Stomach (tissue), 9 donors: ENCODE data around the gene ITIH1. TPM values are rescaled to one million over a fixed set of nuclear protein-coding genes. Genes with fewer than 3 reads are reported as not detected.

Experiments
- DNase-seq, 2 donors: peaks; one replicate each; pipeline versions ENCODE4 v3.0.0 to v3.0.0-alpha.2; 2013 to 2019
- H3K27ac ChIP-seq, 5 donors: fragments of 200-600 bp in 4 of 5; sonication (generic) in 4 of 5; one replicate each; pipeline ENCODE4 v1.5.1; 2013 to 2019; ENCODE audit warnings: mild to moderate bottlenecking in 1 of 5, moderate library complexity in 1 of 5
- H3K27me3 ChIP-seq, 3 donors: fragments of 200-600 bp; sonication (generic); one replicate each; pipeline ENCODE4 v1.5.1; 2017 to 2019; ENCODE audit warnings: mixed run types in 1 of 3
- H3K36me3 ChIP-seq, 4 donors: fragments of 200-600 bp; sonication (generic); 1 replicate in 3 of 4; 2 replicates in 1 of 4; pipeline ENCODE4 v1.5.1; 2016 to 2019
- H3K4me1 ChIP-seq, 4 donors: fragments of 200-600 bp; sonication (generic); one replicate each; pipeline ENCODE4 v1.5.1; 2016 to 2019
- H3K4me3 ChIP-seq, 4 donors: fragments of 200-600 bp; sonication (generic) in 3 of 4; one replicate each; pipeline ENCODE4 v1.5.1; 2016 to 2019; ENCODE audit warnings: mild to moderate bottlenecking in 1 of 4
- H3K9me3 ChIP-seq, 4 donors: fragments of 200-600 bp; sonication (generic); one replicate each; pipeline ENCODE4 v1.5.1; 2016 to 2019
- EP300 ChIP-seq: sonication (generic); formaldehyde crosslinking; IDR thresholded peaks from one replicate; pipeline ENCODE4 v1.6.1; 2017; ENCODE audit warnings: antibody characterized with exemption
- POLR2A ChIP-seq, 4 donors: fragments of 450-650 bp; IDR thresholded peaks; one replicate each; pipeline ENCODE4 v1.6.1; 2016; ENCODE audit warnings: antibody characterized with exemption in 4 of 4, control low read depth in 2 of 4, mild to moderate bottlenecking in 1 of 4, moderate library complexity in 1 of 4
- POLR2AphosphoS5 ChIP-seq, 3 donors: sonication (generic); formaldehyde crosslinking; IDR thresholded peaks; one replicate each; pipeline ENCODE4 v1.6.1; 2016; ENCODE audit warnings: antibody characterized with exemption in 3 of 3
- WGBS, 5 donors: extraction: QIAGEN DNeasy Blood & Tissue Kit in 3 of 5; methylation state at CpG; one replicate each; pipeline versions ENCODE4 v1.1.5 to v1.1.7; 2013 to 2018; 5-methylcytosine and 5-hydroxymethylcytosine counted together
- intact Hi-C: fragments of 100-400 bp; cut with DNase I; formaldehyde crosslinking; loops from one replicate; pipeline ENCODE4 v1.15.1; 2023; ENCODE audit warnings: low total_unique reads
- polyA plus RNA-seq, 3 donors: library from polyadenylated mRNA; stranded (reverse); fragments of 200-250 nt; gene quantifications; one replicate each; pipeline ENCODE4 v1.2.3, GENCODE V29; 2013
- total RNA-seq, 5 donors: library from RNA; depleted of rRNA; stranded (reverse); fragments of >200 nt; gene quantifications; one replicate each; pipeline versions ENCODE4 v1.1.0 to v1.2.3, GENCODE V29; 2014 to 2016
- TF ChIP-seq, protein P1 (sequence below), 7 experiments: fragments of 450-650 bp in 4 of 7; fragments of 200-600 bp in 3 of 7; sonication (generic) in 3 of 7; IDR thresholded peaks; one replicate each; pipeline ENCODE4 v1.5.1; 2016 to 2019; ENCODE audit warnings: antibody characterized with exemption in 7 of 7, control low read depth in 2 of 7, mild to moderate bottlenecking in 1 of 7
- donor health status: healthy with polysubstance abuse.
- donor health status: Bipolar disorder and iron deficiency.
- donor health status: healthy.

Gene ITIH1
- total and polyA plus RNA-seq, 8 donors = 1.9 TPM; not detected in 7

DNA sequence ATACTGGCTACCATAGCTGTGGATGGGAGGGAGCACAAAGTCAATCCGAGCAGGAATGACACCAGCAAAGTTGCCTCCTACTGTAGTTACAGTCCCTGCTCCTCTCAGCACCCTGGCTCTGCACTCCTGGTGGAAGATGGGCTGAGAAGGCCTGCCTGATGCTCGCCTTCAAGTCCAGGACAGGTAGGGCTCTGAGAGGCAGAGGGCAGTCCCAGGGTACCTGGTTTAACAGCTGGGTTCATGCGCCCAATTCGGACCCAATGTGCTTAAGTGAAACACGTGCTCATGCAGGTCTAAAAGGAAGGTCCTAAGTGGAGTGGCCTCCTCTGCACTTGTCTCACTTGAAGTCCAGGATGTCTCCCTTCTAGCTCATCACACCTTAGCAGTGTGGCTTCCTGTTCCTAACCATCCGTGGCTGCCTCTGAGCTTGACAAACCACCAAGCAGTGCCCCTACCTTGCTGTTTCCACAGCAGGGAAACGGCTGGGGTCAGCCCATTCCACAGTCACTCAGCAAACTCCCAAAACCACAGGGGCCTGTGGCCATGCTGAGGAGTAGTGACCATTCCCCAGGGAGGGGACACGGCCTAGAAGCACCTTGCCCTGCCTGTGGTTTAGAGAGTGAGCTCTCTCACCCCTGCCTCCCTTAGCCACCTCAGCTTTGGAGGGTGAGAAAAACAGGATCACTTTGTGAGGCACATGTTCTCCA lies 61.3 kb downstream of the ITIH1 start:
- whole genome bisulfite sequencing, 5 donors = 77 to 85% (median 82%) methylated on average over 6 to 8 of the region's 8 CpGs
- peaks cover 2 to 33% (median 22%) of the 10 kb centered on the region in 4 donors for H3K4me1 ChIP-seq
- H3K27me3 ChIP-seq = no peaks in the 10 kb centered on the region
- TF ChIP-seq, protein P1, sequence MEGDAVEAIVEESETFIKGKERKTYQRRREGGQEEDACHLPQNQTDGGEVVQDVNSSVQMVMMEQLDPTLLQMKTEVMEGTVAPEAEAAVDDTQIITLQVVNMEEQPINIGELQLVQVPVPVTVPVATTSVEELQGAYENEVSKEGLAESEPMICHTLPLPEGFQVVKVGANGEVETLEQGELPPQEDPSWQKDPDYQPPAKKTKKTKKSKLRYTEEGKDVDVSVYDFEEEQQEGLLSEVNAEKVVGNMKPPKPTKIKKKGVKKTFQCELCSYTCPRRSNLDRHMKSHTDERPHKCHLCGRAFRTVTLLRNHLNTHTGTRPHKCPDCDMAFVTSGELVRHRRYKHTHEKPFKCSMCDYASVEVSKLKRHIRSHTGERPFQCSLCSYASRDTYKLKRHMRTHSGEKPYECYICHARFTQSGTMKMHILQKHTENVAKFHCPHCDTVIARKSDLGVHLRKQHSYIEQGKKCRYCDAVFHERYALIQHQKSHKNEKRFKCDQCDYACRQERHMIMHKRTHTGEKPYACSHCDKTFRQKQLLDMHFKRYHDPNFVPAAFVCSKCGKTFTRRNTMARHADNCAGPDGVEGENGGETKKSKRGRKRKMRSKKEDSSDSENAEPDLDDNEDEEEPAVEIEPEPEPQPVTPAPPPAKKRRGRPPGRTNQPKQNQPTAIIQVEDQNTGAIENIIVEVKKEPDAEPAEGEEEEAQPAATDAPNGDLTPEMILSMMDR (IDR thresholded peaks at IDR 0.05) = no peak
- TF ChIP-seq POLR2A (IDR thresholded peaks at IDR 0.05) = no peak
- TF ChIP-seq POLR2AphosphoS5 (IDR thresholded peaks at IDR 0.05) = no peak
- no peak for TF ChIP-seq EP300
- H3K27ac ChIP-seq = no peak overlapping the region
- peaks cover 14 to 83% (median 73%) of the 10 kb centered on the region in 4 donors for H3K36me3 ChIP-seq
- no peak for DNase-seq
- intact Hi-C loops = no loop called here
- no peaks in the 10 kb centered on the region for H3K9me3 ChIP-seq
- no peak overlapping the region for H3K4me3 ChIP-seq

DNA sequence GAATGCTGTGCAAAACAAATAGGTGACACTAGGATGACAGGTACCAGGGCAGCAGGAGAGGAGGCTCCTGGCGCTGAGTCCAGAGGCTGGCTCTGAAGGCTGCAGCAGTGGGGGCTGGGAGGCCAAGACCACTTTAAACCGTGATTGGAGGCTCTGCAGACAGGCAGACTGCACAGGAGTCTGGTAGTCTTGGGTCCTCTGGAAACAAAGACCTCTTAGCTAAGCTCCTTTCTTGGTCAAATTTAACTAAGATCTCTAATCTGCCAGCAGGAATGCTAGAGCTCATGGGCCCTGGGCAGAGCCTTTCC lies 61.8 kb downstream of the ITIH1 start:
- peaks cover 5 to 36% (median 27%) of the 10 kb centered on the region in 4 donors for H3K4me1 ChIP-seq
- intact Hi-C loops = no loop called here
- DNase-seq = no peak
- no peak overlapping the region for H3K27ac ChIP-seq
- WGBS, 5 donors = 38 to 67% (median 56%) methylated on average over 1 to 2 of the region's 2 CpGs
- H3K27me3 ChIP-seq = no peaks in the 10 kb centered on the region
- peaks cover 14 to 85% (median 71%) of the 10 kb centered on the region in 4 donors for H3K36me3 ChIP-seq
- H3K4me3 ChIP-seq = no peak overlapping the region
- no peaks in the 10 kb centered on the region for H3K9me3 ChIP-seq
- TF ChIP-seq POLR2AphosphoS5 (IDR thresholded peaks at IDR 0.05) (no peak), EP300 (no peak), POLR2A (IDR thresholded peaks at IDR 0.05) (no peak)
- TF ChIP-seq, protein P1 (IDR thresholded peaks at IDR 0.05) = no peak

DNA sequence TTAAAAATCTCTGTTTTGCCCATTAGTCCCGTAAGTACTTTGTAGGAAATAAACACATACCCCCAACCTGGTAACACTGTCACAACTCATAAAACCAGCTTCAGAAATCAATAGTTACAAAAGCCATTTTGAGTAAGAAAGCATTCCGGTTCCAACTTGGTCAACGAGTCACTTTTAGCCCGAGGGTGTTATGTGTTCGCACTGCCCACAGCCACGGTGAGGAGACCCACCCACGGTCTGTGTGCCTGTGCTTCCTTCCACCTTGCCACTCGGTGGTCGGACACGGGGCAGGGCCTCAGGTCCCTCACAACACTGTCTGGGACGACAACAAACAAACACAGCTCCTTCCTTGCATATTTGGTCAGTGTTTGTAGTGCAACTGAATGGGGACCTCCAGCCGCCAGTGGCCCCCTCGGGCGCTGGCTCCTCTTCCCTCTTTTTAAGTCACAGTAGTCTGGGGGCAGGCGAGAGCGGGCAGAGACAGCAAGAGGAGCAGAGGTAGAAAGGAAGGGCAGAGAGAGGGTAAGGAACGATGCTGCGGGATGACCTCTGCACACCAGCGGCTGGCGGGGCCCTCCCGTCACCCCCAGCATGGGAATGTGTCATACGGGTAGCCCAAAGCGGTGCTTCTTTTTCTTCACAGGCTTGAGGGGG lies 62.6 kb downstream of the ITIH1 start:
- H3K4me1 ChIP-seq = peaks cover 13 to 38% (median 31%) of the 10 kb centered on the region in 4 donors
- no peaks in the 10 kb centered on the region for H3K27me3 ChIP-seq
- 86 to 88% (median 88%) methylated on average over 23 of the region's 23 CpGs for WGBS, 5 donors
- DNase-seq = no peak
- no peaks in the 10 kb centered on the region for H3K9me3 ChIP-seq
- H3K27ac ChIP-seq = no peak overlapping the region
- no peak for TF ChIP-seq POLR2AphosphoS5 (IDR thresholded peaks at IDR 0.05)
- TF ChIP-seq, protein P1 (IDR thresholded peaks at IDR 0.05) = no peak
- TF ChIP-seq EP300 = no peak
- no peak for TF ChIP-seq POLR2A (IDR thresholded peaks at IDR 0.05)
- intact Hi-C loops = no loop called here
- peaks cover 14 to 81% (median 68%) of the 10 kb centered on the region in 4 donors for H3K36me3 ChIP-seq
- H3K4me3 ChIP-seq = no peak overlapping the region

DNA sequence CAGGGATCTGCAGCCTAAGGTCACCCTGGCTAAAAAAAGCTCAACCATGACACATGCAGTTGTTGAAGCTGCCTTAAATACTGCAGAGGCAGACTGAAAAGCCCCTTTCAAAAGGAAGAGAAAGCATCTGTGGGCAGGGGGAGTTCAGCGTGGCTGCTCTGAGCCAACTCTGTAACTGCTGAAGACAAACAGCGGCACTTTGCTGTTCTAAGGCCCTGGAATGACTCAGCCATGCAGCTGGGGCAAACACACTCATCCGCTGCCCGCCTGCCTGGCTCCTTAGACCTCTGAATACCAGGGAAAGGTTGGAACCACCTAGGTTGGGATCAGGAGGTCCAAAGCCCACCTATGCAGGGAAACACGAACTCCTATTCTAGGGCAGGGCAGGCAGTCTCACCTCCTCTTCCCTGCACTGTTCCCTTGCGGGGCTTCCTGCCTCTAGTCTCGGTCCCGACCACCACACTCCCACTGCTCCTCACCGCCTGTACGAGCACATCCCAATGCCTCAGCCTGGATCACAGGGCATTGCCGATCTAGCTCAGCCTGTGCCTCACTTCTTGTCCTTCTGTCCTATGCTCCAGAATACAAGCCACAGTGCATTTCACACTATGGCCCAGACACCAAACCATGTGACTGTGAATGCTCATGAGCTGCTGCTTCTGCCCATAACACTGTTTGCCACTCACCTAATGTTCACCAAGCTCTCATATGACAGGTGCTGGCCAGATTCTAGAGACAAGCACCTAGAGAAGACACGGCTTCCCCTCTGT lies 64.0 kb downstream of the ITIH1 start:
- no peaks in the 10 kb centered on the region for H3K9me3 ChIP-seq
- intact Hi-C loops = no loop called here
- H3K4me3 ChIP-seq = no peak overlapping the region
- TF ChIP-seq POLR2AphosphoS5 (IDR thresholded peaks at IDR 0.05) (no peak), EP300 (no peak), POLR2A (IDR thresholded peaks at IDR 0.05) (no peak)
- TF ChIP-seq, protein P1 (IDR thresholded peaks at IDR 0.05) = no peak
- 88 to 96% (median 95%) methylated on average over 9 to 12 of the region's 12 CpGs for WGBS, 5 donors
- H3K27me3 ChIP-seq = no peaks in the 10 kb centered on the region
- no peak for DNase-seq
- peaks cover 6 to 67% (median 56%) of the 10 kb centered on the region in 4 donors for H3K36me3 ChIP-seq
- peaks cover 26 to 51% (median 35%) of the 10 kb centered on the region in 4 donors for H3K4me1 ChIP-seq
- no peak overlapping the region for H3K27ac ChIP-seq
